Panc1 (cell line): ENCODE data around the gene ATP6V1C2. TPM values are rescaled to one million over a fixed set of nuclear protein-coding genes. Genes with fewer than 3 reads are reported as not detected.

Experiments used
- ATAC-seq: fragments of 200-7000 bp; cut with Tn5 transposase; 2 replicates; pipeline ENCODE4 v1.9.1; 2020; ENCODE audit warnings: mild to moderate bottlenecking, moderate library complexity
- BruUV-seq: library from RNA; stranded (reverse); fragments of 400-500 nt; replicated peaks from 2 replicates; lab custom pipeline; 2021; lab: Mats Ljungman, UMichigan
- CTCF ChIA-PET: fragments of 300-600 bp; sonication (Branson Sonifier 250); formaldehyde crosslinking; loops from one replicate; lab custom pipeline; 2022; ENCODE audit warnings: antibody characterized with exemption; lab: Charles Lee
- POLR2A ChIA-PET: fragments of 300-600 bp; sonication (Branson Sonifier 250); formaldehyde crosslinking; loops from one replicate; lab custom pipeline; 2022; ENCODE audit warnings: antibody characterized with exemption; lab: Charles Lee
- DNase-seq: peaks from one replicate; pipeline ENCODE4 v3.0.0-alpha.2; 2010; ENCODE audit warnings: low read depth, low spot score
- H3K27ac ChIP-seq: 2 replicates; pipeline ENCODE4 v1.5.1; 2011; ENCODE audit warnings: mild to moderate bottlenecking, low read length, inconsistent platforms
- H3K27me3 ChIP-seq: fragments of 200-500 bp; sonication (Bioruptor generic); 2 replicates; pipeline ENCODE4 v1.6.0; 2014; ENCODE audit warnings: low read length, inconsistent platforms; ENCODE audit not compliant: control insufficient read depth, insufficient read depth
- H3K36me3 ChIP-seq: fragments of 200-500 bp; sonication (Bioruptor generic); 2 replicates; pipeline ENCODE4 v1.5.1; 2014; ENCODE audit warnings: inconsistent platforms, mild to moderate bottlenecking, low read length, moderate library complexity; ENCODE audit not compliant: control insufficient read depth, insufficient read depth
- H3K4me1 ChIP-seq: 2 replicates; pipeline ENCODE4 v1.5.1; 2011; ENCODE audit warnings: inconsistent platforms, mild to moderate bottlenecking, low read length, moderate library complexity; ENCODE audit not compliant: control insufficient read depth, insufficient read depth
- H3K4me3 ChIP-seq, 2 experiments: 2 replicates each; pipeline ENCODE4 v1.5.1; 2011 to 2012; ENCODE audit warnings: low read depth in 2 of 2, low read length in 2 of 2, mild to moderate bottlenecking in 2 of 2, inconsistent platforms in 1 of 2, moderate library complexity in 1 of 2
- H3K9me3 ChIP-seq: fragments of 200-500 bp; sonication (Bioruptor generic); 2 replicates; pipeline ENCODE4 v1.5.1; 2014; ENCODE audit warnings: low read depth, mild to moderate bottlenecking, inconsistent platforms, low read length, moderate library complexity; ENCODE audit not compliant: control insufficient read depth, insufficient read depth
- CTCF ChIP-seq: fragments of 450-650 bp; IDR thresholded peaks from 2 replicates; pipeline ENCODE4 v1.5.1; 2017; ENCODE audit warnings: mild to moderate bottlenecking
- POLR2AphosphoS5 ChIP-seq: IDR thresholded peaks from 2 replicates; pipeline ENCODE4 v1.6.1; 2012; ENCODE audit warnings: mild to moderate bottlenecking, low read depth, low read length, moderate library complexity
- REST ChIP-seq, 2 experiments: IDR thresholded peaks; 2 replicates each; pipeline ENCODE4 v1.6.1; 2011 to 2012; ENCODE audit warnings: low read depth in 2 of 2, control low read depth in 1 of 2, low read length in 1 of 2, mild to moderate bottlenecking in 1 of 2, moderate library complexity in 1 of 2; ENCODE audit not compliant: insufficient read depth in 1 of 2
- SIN3A ChIP-seq: IDR thresholded peaks from 2 replicates; pipeline ENCODE4 v1.6.1; 2012; ENCODE audit warnings: low read depth, mild to moderate bottlenecking, low read length, moderate library complexity, borderline replicate concordance; ENCODE audit not compliant: insufficient read depth
- TCF7L2 ChIP-seq: IDR thresholded peaks from 2 replicates; pipeline ENCODE4 v1.6.1; 2011; ENCODE audit warnings: mild to moderate bottlenecking, low read depth, low read length, inconsistent platforms
- in situ Hi-C: cut with HindIII; loops from 2 replicates; pipeline ENCODE4 v1.10.0; 2016; ENCODE audit warnings: low sequenced_read_pairs, low pct_unique_long_range_greater_than_20kb
- intact Hi-C: fragments of 100-400 bp; cut with micrococcal nuclease; formaldehyde crosslinking; loops from one replicate; pipeline ENCODE4 v1.10.0; 2022; ENCODE audit not compliant: unreplicated experiment
- total RNA-seq: library from RNA; stranded (reverse); gene quantifications from one replicate; pipeline ENCODE4 v1.2.1, GENCODE V29; 2021; ENCODE audit not compliant: unreplicated experiment

The ATP6V1C2 gene
- total RNA-seq, 1 experiment from 2014 or later = 0.54 TPM

GRCh38 chr2:10765461-10765860 lies 44.0 kb downstream of the ATP6V1C2 start:
- no peaks in the 10 kb centered on the region for H3K9me3 ChIP-seq
- TF ChIP-seq POLR2AphosphoS5 (no peak), CTCF (no peak), REST (IDR thresholded peaks at IDR 0.05; ENCODE audit: insufficient read depth in 1 of 2, low read depth in 2 of 2, low read length in 1 of 2) (no peak), SIN3A (no peak), TCF7L2 (no peak)
- DNase-seq (no peak), ATAC-seq (no peak)
- H3K27ac ChIP-seq = no peak overlapping the region
- H3K27me3 ChIP-seq = no peaks in the 10 kb centered on the region
- in situ Hi-C loops (no loop called here), intact Hi-C loops (no loop called here)
- no peaks in the 10 kb centered on the region for H3K36me3 ChIP-seq
- no peak overlapping the region for H3K4me3 ChIP-seq
- ChIA-PET CTCF (interaction anchor here (0.7 kb wide), 1 partner anchor 41 kb away, joined by 3 read pairs; no protein-coding TSS in a partner anchor), POLR2A (no interaction called here)
- no TSS peak for BruUV-seq
- H3K4me1 ChIP-seq = no peaks in the 10 kb centered on the region

- CTCF ChIA-PET = no interaction called here
- no TSS peak for BruUV-seq
- Histone ChIP-seq H3K4me1 (no peaks in the 10 kb centered on the region), H3K36me3 (no peaks in the 10 kb centered on the region), H3K27ac (no peak overlapping the region), H3K9me3 (no peaks in the 10 kb centered on the region), H3K4me3 (no peak overlapping the region), H3K27me3 (no peaks in the 10 kb centered on the region)
- intact Hi-C loops (no loop called here), in situ Hi-C loops (no loop called here)
- DNase-seq (no peak), ATAC-seq (no peak)
- TF ChIP-seq TCF7L2 (no peak), POLR2AphosphoS5 (no peak), SIN3A (no peak), REST (IDR thresholded peaks at IDR 0.05; ENCODE audit: insufficient read depth in 1 of 2, low read depth in 2 of 2, low read length in 1 of 2) (no peak), CTCF (no peak)
- POLR2A ChIA-PET = no interaction called here
Measured at GRCh38 chr2:10765914-10766313, 44.5 kb downstream of the ATP6V1C2 start.
